Frontal cortex (tissue), 4 donors: ENCODE measurements around the gene MATCAP1. TPM values are rescaled to one million over a fixed set of nuclear protein-coding genes. Genes with fewer than 3 reads are reported as not detected.

Source experiments
- DNase-seq, 2 donors: peaks; one replicate each; pipeline ENCODE4 v3.0.0; 2012; ENCODE audit warnings: low spot score in 2 of 2
- FAIRE-seq: peaks from 2 replicates; lab custom pipeline; 2012; peaks lifted over from hg19 to GRCh38; lab: Jason Lieb, UNC
- small RNA-seq: library from RNA; depleted of rRNA; stranded (forward); fragments of <200 nt; gene quantifications from one replicate; pipeline ENCODE3, GENCODE V24; 2014
- total RNA-seq: library from RNA; depleted of rRNA; stranded (reverse); fragments of >200 nt; gene quantifications from one replicate; pipeline ENCODE4 v1.2.3, GENCODE V29; 2014
- donor health status: control.
- donor health status: control.
- donor health status: control.

MATCAP1 gene
- total RNA-seq, 1 donor from 2014 or later, result 52.2 TPM

DNA sequence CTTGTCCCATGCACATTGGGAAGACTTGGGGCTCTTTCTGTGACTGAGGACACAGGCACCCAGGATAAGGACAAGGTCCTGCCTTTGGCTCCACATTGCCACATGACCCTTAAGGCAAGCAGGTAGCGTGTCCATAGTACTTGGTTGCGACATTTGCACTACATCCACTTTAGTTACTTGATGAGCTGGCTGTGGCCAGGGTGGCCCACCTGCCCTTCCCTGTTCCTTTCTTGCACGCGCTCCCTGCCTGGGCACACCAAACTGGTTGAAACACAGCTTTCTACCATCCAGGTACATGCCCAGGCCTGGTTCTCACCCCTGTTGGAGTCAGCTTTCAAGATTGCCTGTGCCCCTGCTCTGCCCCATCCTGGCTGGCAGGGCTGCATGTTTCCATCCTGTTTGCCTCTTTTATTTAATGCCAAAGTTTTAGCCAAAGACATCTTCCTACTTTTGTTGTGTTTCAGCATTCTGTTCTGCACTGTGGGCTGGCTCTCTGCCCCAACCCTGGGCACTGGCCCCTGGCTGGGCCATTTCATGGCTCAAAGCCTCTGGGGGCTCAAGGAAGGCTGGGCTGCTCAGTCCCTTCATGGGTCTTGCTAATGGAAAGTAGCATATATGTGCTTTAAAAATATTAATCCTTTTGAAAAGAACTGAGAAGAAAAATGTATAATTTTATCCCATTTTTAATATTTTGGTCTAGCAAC is 36.2 kb downstream of the MATCAP1 start:
- DNase-seq (peak in 1 of 2 donors; percentile 9), FAIRE-seq (no peak)

DNA sequence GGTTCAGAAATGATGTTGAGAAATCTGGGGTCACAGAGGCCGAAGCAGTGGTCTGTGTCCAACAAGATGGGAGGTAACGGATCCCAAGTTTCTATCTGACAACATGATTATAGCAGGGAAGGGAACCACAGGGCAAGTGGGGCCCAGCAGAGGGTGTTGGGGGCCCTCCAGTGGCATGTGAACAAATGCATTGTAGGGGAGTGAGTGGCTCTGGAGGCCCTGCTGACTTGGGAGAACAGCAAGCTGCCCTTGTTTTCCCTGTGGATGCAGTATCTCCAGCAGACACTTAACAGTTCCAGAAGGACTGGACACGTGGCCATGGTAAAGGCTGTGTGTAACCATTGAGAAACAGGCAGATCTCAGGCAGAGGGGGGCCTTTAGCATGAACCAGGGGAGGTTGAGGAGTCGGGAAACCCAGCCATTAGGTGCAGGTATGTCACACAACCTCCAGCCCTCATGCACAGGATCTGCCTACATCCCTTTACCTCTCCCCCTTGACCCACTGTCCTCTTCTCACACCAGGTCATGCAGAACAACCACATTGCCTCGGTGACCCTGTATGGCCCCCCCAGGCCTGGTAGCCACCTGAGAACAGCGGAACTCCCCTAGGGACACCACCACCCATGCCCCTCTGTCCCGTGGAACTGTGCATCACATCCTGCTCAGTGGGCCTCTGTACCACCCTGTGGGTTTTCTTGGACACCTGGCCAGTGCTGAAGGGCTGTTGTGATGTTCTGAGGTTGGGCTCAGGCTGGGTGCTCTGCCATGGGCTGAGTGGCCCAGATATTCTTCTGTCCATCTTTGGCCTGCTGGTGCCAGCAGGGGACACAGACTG is 37.0 kb downstream of the MATCAP1 start:
- FAIRE-seq, result no peak
- peak in 1 of 2 donors; percentile 32 for DNase-seq

DNA sequence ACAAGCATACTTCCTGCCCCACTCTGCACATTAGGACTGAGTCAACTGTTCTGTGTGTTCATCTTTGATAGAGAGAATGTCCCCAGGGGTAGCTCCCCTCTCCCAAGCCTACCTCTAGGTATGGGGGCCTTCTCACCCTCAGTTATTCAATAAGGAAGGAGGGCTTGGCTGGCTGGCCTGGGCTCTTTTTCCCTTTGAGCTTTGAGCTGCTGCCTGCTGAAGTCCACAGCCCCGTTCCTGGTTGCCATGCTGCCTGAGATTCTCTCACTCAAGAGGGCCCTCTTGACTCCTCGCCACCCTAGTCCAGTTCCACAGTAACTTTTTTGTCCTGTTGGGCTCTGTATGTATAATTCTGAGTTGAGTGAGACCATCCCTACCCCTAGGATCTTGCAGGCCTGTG is 38.0 kb downstream of the MATCAP1 start:
- FAIRE-seq (no peak), DNase-seq (no peak)

DNA sequence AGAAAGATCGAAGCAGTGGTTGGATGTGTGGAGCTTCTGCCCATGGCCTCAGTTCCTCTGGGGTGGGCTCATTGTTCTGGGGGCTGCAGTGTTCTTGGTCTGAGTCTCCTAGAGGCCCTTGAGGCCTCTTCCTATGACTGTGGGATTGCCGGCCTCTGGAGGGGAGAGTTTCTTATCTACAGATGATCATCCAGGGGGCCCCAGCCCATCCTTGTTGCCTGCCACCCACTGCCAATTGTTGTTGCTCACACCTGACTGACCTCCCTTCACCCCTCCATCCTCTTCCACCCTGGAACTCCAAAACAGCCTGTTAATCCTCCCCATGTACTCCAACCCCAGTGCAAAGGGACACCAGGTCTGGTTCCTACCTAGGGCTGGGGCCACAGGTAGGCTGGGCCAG is 38.8 kb downstream of the MATCAP1 start:
- no peak for FAIRE-seq

DNA sequence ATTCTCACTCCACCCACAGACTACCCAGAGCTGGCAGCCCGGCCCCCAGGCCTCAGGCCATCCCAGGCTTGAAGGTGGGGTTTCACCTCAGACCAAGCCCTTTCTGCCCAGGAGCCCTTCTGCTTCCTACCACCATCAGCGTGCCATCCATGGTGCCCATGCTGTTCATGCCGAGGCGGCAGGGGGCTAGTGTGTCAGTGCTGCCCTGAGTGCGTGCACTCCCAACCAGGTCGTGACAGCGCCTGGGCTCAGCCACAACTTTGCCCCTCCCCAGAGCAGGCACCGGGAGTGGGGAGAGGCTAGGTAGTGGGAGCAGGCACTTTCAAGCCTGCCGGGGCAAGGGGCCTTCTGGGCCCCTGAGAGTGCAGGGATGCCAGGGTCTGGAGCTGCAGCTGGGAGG is 41.4 kb downstream of the MATCAP1 start:
- no peak for DNase-seq
- no peak for FAIRE-seq

More for the DNA sequence above, 38.8 kb downstream of the MATCAP1 start:
- no peak for DNase-seq

DNA sequence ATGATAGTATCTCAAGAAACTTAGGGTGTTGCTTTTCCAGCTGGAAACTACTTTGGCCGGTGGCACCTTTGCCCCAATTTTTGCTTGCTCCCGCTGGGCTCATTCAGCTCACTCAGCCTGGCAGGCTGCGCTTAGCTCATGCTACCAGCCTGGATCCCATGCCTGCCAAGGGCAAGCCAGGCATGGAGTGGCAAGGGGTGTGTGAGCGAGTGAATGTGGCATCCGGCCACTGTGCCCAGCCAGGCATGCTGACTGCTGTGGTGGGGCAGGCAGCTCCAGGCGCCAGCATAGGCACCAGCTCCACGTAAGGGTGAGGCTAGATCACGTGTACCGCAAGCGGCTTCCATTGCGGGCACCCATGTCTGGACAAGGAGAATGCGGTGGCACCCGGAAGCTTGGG is 42.4 kb downstream of the MATCAP1 start:
- no peak for FAIRE-seq

GRCh38 chr16:67137605-67138004 is 46.2 kb downstream of the MATCAP1 start:
- FAIRE-seq (no peak), DNase-seq (no peak)

More for the DNA sequence above, 42.4 kb downstream of the MATCAP1 start:
- no peak for DNase-seq

GRCh38 chr16:67129422-67129821 is 54.3 kb downstream of the MATCAP1 start:
- no peak for DNase-seq
- FAIRE-seq, result no peak

DNA sequence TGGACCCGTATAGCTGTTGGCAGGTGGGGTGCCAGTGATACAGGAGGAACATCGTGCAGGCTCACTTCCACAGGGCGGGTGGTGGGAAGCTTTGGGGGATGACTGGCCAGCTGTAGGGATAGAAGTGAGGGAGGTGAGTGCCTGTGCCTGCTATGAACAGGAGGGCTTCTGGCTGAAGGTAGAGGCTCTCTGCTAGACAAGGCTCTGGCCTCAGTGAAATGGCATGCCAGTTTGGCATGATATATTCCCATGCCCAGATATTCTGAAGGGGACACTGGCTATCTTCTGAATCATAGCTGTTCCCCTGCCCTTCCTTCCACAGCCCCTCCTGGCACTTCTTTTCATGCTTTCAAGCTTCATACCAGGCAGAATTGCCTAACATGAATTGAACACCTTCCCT is 54.9 kb downstream of the MATCAP1 start:
- DNase-seq (no peak), FAIRE-seq (no peak)

DNA sequence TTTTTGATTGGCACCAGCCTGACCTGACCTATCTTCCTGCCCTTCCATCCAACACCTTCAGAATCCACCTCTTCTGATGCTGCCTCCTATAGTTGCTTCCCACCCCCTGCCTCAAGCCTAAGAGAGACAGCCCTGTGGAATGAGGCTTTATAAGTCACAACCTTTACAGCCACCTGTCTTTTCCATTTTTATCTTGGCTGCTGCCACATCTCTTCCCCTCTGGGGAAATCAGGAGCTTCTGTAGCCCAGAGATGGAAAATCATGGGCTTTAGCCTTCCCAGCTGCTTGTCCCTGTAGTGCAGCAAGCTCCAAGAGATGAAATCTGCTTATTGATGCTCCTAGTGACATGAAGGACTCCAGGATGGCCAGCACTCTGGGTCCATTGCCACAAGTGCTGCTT is 55.3 kb downstream of the MATCAP1 start:
- FAIRE-seq, result no peak

More for the DNA sequence above, 55.3 kb downstream of the MATCAP1 start:
- no peak for DNase-seq

Small RNA genes lying within 50 kb of the gene (small RNA-seq; reads per million reads assigned to genes)
- gene MIR328, result 12.0 reads per million, percentile 96 among the genes with 10 or more reads in this experiment

Other genes with a start within 250 kb of the MATCAP1 start
- 105 TPM for gene CIAO2B, start 249.6 kb downstream of the MATCAP1 start, total RNA-seq
- gene CES2, start 248.4 kb downstream of the MATCAP1 start, total RNA-seq, result 22.8 TPM
- gene CES3, start 222.7 kb downstream of the MATCAP1 start, total RNA-seq, result under 0.01 TPM
- gene CES4A, start 195.4 kb downstream of the MATCAP1 start, total RNA-seq, result 9.0 TPM
- 55.0 TPM for gene CBFB, start 154.8 kb downstream of the MATCAP1 start, total RNA-seq
- 17.1 TPM for gene PHAF1, start 74.0 kb downstream of the MATCAP1 start, total RNA-seq
- gene B3GNT9, start 33.0 kb downstream of the MATCAP1 start, total RNA-seq, result 1.2 TPM
- gene TRADD, start 24.1 kb downstream of the MATCAP1 start, total RNA-seq, result 0.82 TPM
- 0.82 TPM for gene FBXL8, start 24.0 kb downstream of the MATCAP1 start, total RNA-seq
- 3.7 TPM for gene HSF4, start 19.2 kb downstream of the MATCAP1 start, total RNA-seq
- gene NOL3, start 13.4 kb downstream of the MATCAP1 start, total RNA-seq, result 3.7 TPM
- 1.2 TPM for gene EXOC3L1, start 6.2 kb upstream of the MATCAP1 start, total RNA-seq
- 19.6 TPM for gene E2F4, start 8.2 kb upstream of the MATCAP1 start, total RNA-seq
- 0.41 TPM for gene ELMO3, start 15.2 kb upstream of the MATCAP1 start, total RNA-seq
- gene TMEM208, start 43.2 kb upstream of the MATCAP1 start, total RNA-seq, result 21.2 TPM
- 1.6 TPM for gene FHOD1, start 63.5 kb upstream of the MATCAP1 start, total RNA-seq
- gene SLC9A5, start 65.0 kb upstream of the MATCAP1 start, total RNA-seq, result 0.41 TPM
- gene PLEKHG4, start 95.6 kb upstream of the MATCAP1 start, total RNA-seq, result 2.9 TPM
- under 0.01 TPM for gene KCTD19, start 142.8 kb upstream of the MATCAP1 start, total RNA-seq
- 2.4 TPM for gene LRRC36, start 142.9 kb upstream of the MATCAP1 start, total RNA-seq
- 2.0 TPM for gene TPPP3, start 209.5 kb upstream of the MATCAP1 start, total RNA-seq
- 1.2 TPM for gene ZDHHC1, start 232.5 kb upstream of the MATCAP1 start, total RNA-seq
- 0.41 TPM for gene HSD11B2, start 247.2 kb upstream of the MATCAP1 start, total RNA-seq